ENCODE measurements around the gene TSPAN4. TPM values are rescaled to one million over a fixed set of nuclear protein-coding genes. Genes with fewer than 3 reads are reported as not detected.

The TSPAN4 gene
- total RNA-seq, 1 donor from 2014 or later = 50.8 TPM

GRCh38 chr11:839875-840617, 2.6 kb upstream of the TSPAN4 start:
- Histone ChIP-seq H3K36me3 (ENCODE audit: control insufficient read depth, insufficient read depth, low read length) (peaks cover 40% of the 10 kb centered on the region), H3K4me3 (ENCODE audit: low read depth, low read length) (no peak overlapping the region), H3K27me3 (ENCODE audit: control insufficient read depth, insufficient read depth, low read length) (no peaks in the 10 kb centered on the region)
- peak; percentile 58 for TF ChIP-seq CTCF (IDR thresholded peaks at IDR 0.05; ENCODE audit: insufficient read depth, low read length, severe bottlenecking)
- FAIRE-seq = no peak
- no peak for DNase-seq (ENCODE audit: low read depth)

DNA sequence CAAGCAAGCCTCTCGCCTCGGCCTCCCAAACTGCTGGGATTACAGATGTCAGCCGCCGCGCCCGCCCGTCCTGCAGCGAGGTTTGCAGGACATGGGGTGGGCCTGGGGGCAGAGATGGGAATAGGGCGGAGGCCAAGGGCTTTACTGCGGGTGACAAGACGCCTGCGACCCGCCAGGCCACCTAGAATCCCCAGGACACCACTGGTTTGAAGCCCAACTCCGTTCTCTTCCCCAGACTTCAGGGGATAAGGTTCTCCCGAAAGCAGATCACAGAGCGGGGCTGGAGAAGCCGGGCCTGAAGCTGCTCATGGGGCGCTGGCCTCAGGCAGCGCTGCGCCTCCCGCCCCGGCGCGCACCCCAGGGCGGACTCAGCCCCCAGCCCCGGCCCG, 677 bp upstream of the TSPAN4 start:
- Histone ChIP-seq H3K27me3 (ENCODE audit: control insufficient read depth, insufficient read depth, low read length) (no peaks in the 10 kb centered on the region), H3K4me3 (ENCODE audit: low read depth, low read length) (peak overlapping the region; percentile 52), H3K36me3 (ENCODE audit: control insufficient read depth, insufficient read depth, low read length) (peaks cover 30% of the 10 kb centered on the region)
- FAIRE-seq = no peak
- no peak for DNase-seq (ENCODE audit: low read depth)
- TF ChIP-seq CTCF (IDR thresholded peaks at IDR 0.05; ENCODE audit: insufficient read depth, low read length, severe bottlenecking) = no peak

DNA sequence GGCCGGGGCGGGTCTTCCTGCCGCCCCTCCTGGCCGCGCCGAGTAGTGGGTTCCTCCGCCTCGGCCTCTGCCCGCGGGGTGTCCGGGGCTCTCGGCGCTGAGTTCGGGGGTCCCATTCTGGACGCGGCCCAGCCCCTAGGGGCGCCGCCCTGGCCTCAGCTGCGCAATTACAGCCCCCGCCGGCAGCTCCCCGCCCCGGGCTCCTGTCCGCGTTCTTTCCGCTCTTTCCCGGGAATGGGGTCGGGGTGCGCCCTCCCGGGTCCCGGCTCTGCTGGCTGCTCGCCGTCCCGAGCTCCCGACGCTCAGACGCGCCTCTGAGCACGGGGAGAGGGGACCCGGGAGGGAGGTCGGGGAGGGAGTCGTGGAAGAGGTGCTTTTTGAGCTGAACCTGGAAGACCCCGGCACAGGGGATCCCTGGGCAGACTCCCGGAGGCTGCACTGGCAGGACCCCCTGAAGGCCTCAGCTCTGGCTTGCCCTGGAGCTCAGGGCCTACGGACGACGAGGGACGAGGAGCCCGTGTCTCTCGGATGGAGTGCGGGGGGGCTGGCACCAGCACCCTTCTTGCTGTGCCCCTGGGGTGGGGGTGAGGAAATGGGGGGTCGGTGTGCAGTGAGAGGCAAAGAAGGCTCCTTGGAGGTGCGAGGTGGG, 558 bp downstream of the TSPAN4 start:
- TF ChIP-seq CTCF (IDR thresholded peaks at IDR 0.05; ENCODE audit: insufficient read depth, low read length, severe bottlenecking) = peak; percentile 2
- DNase-seq (ENCODE audit: low read depth) = no peak
- H3K27me3 ChIP-seq (ENCODE audit: control insufficient read depth, insufficient read depth, low read length) = no peaks in the 10 kb centered on the region
- peak overlapping the region; percentile 52 for H3K4me3 ChIP-seq (ENCODE audit: low read depth, low read length)
- H3K36me3 ChIP-seq (ENCODE audit: control insufficient read depth, insufficient read depth, low read length) = peaks cover 19% of the 10 kb centered on the region
- FAIRE-seq = no peak

- no peak for FAIRE-seq
- peak overlapping the region; percentile 52 for H3K4me3 ChIP-seq (ENCODE audit: low read depth, low read length)
- H3K36me3 ChIP-seq (ENCODE audit: control insufficient read depth, insufficient read depth, low read length) = peaks cover 16% of the 10 kb centered on the region
- TF ChIP-seq CTCF (IDR thresholded peaks at IDR 0.05; ENCODE audit: insufficient read depth, low read length, severe bottlenecking) = no peak
- H3K27me3 ChIP-seq (ENCODE audit: control insufficient read depth, insufficient read depth, low read length) = no peaks in the 10 kb centered on the region
- DNase-seq (ENCODE audit: low read depth) = peak; percentile 63
Observed at GRCh38 chr11:843818-844692, 1.4 kb downstream of the TSPAN4 start.

DNA sequence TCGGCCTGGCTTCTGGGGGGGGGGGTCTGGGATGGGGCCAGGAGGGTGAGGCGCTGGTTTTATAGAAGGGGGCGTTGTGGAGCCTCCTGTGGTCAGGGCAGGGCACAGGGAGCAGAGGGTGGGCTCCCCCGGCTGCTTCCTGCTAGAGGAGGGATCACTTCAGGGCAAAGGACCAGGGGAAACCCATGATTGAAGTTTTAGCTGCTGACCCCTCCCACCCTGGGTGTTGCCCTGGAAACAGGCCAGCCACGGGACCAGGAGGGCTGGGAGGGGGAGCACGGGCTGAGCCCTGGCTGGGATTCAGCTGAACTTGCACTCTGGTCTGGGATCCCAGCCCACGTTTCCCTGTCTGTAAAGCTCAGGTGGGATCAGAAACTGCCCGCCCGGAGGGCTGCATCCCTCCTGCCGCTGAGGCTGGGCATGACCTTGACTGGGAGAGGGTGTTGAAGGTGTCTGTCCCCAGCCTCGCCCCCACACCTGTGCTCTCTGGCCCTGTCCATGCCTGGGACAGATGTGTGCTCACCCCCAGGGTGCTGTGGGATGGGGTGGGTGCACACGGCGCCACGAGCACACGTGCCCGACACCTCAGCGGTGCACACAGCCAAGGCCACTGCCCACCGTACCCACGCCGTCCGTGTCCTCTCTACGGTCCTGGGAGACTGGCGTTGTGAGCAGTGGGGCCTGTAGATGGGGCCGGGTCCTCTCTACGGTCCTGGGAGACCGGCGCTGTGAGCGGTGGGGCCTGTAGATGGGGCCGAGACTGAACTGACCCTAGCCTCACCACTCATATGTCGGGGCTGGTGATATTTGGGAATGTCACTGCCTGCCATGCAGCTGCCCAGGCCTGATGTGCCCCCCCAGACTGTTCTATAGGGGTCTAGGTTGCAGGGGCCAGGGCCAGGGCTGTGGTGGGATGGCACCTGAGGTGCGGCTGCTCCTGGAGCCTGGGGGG, 2.3 kb downstream of the TSPAN4 start:
- peaks cover 11% of the 10 kb centered on the region for H3K36me3 ChIP-seq (ENCODE audit: control insufficient read depth, insufficient read depth, low read length)
- H3K27me3 ChIP-seq (ENCODE audit: control insufficient read depth, insufficient read depth, low read length) = no peaks in the 10 kb centered on the region
- FAIRE-seq (peak; percentile 72), DNase-seq (ENCODE audit: low read depth) (no peak)
- H3K4me3 ChIP-seq (ENCODE audit: low read depth, low read length) = peak overlapping the region; percentile 4
- TF ChIP-seq CTCF (IDR thresholded peaks at IDR 0.05; ENCODE audit: insufficient read depth, low read length, severe bottlenecking) = no peak
